Lung (tissue), 12 donors: ENCODE measurements around the gene TSPAN32. TPM values are rescaled to one million over a fixed set of nuclear protein-coding genes. Genes with fewer than 3 reads are reported as not detected.

Source experiments
- ATAC-seq: fragments of 200-7000 bp; cut with Tn5 transposase; one replicate; pipeline ENCODE4 v1.9.1; 2020; ENCODE audit warnings: moderate number of reproducible peaks; ENCODE audit not compliant: insufficient read depth, low FRiP score
- DNase-seq, 3 donors: peaks; one replicate each; pipeline ENCODE4 v3.0.0-alpha.2; 2013 to 2017
- H3K27ac ChIP-seq, 2 donors: one replicate each; pipeline ENCODE4 v1.5.1; 2013; ENCODE audit warnings: mild to moderate bottlenecking in 2 of 2, moderate library complexity in 2 of 2, control low read depth in 1 of 2, inconsistent platforms in 1 of 2, low read depth in 1 of 2, low read length in 1 of 2
- H3K27me3 ChIP-seq, 3 donors: one replicate each; pipeline ENCODE4 v1.5.1; 2013; ENCODE audit warnings: low read length in 2 of 3; ENCODE audit not compliant: control insufficient read depth in 3 of 3, insufficient read depth in 3 of 3
- H3K36me3 ChIP-seq, 4 donors: one replicate each; pipeline ENCODE4 v1.5.1; 2013; ENCODE audit warnings: low read length in 4 of 4, mild to moderate bottlenecking in 1 of 4, moderate library complexity in 1 of 4; ENCODE audit not compliant: control insufficient read depth in 4 of 4, insufficient read depth in 4 of 4
- H3K4me1 ChIP-seq, 5 donors: one replicate each; pipeline ENCODE4 v1.5.1; 2013; ENCODE audit warnings: low read length in 5 of 5, mild to moderate bottlenecking in 2 of 5, moderate library complexity in 1 of 5; ENCODE audit not compliant: control insufficient read depth in 5 of 5, insufficient read depth in 5 of 5
- H3K4me3 ChIP-seq: one replicate; pipeline ENCODE4 v1.5.1; 2013; ENCODE audit warnings: mild to moderate bottlenecking, control low read depth, moderate library complexity
- H3K9ac ChIP-seq, 2 donors: one replicate each; pipeline ENCODE4 v1.5.1; 2013; ENCODE audit warnings: low read length in 2 of 2, control low read depth in 1 of 2; ENCODE audit not compliant: insufficient read depth in 1 of 2
- H3K9me3 ChIP-seq, 4 donors: one replicate each; pipeline ENCODE4 v1.5.1; 2013; ENCODE audit warnings: low read length in 3 of 4, mild to moderate bottlenecking in 1 of 4, moderate library complexity in 1 of 4; ENCODE audit not compliant: control insufficient read depth in 4 of 4, insufficient read depth in 3 of 4
- CTCF ChIP-seq: IDR thresholded peaks from 2 replicates; pipeline ENCODE4 v1.5.1; 2012; ENCODE audit warnings: mild to moderate bottlenecking; ENCODE audit errors: control extremely low read depth, extremely low read depth
- WGBS, 2 donors: extraction: QIAGEN DNeasy Blood & Tissue Kit; methylation state at CpG; one replicate each; pipeline ENCODE4 v1.1.7; 2013; 5-methylcytosine and 5-hydroxymethylcytosine counted together
- polyA plus RNA-seq, 2 donors: library from polyadenylated mRNA; stranded (reverse); fragments of 200-250 nt; gene quantifications; one replicate each; pipeline ENCODE4 v1.2.1, GENCODE V29; 2013
- total RNA-seq, 2 donors: library from RNA; depleted of rRNA in 1 of 2; stranded (reverse); fragments of >200 nt in 1 of 2; gene quantifications; one replicate each; pipeline ENCODE4 v1.2.1, GENCODE V29; 2014 to 2021
- donor health status: control.
- donor health status: control.
- donor health status: Bipolar disorder and iron deficiency.
- donor health status: healthy.
- donor health status: DM: yes; HTN: yes; CAD: no.

Gene TSPAN32
- total and polyA plus RNA-seq, 4 donors, result 6.1 to 7.6 (median 7.1) TPM

- no peak for TF ChIP-seq CTCF
- no peak for DNase-seq
These were observed 8.4 kb downstream of the TSPAN32 start for GRCh38 chr11:2310073-2310785.

GRCh38 chr11:2310786-2311352 is 9.1 kb downstream of the TSPAN32 start:
- TF ChIP-seq CTCF, result no peak
- H3K9me3 ChIP-seq, result peaks cover 0 to 1% (median 0%) of the 10 kb centered on the region in 4 donors
- H3K4me3 ChIP-seq, result no peak overlapping the region
- DNase-seq (no peak), ATAC-seq (no peak)
- H3K36me3 ChIP-seq, result no peaks in the 10 kb centered on the region
- H3K27me3 ChIP-seq, result no peaks in the 10 kb centered on the region
- H3K27ac ChIP-seq, result no peak overlapping the region
- H3K9ac ChIP-seq, result no peak overlapping the region
- WGBS, 2 donors, result 81 to 96% methylated on average over 16 of the region's 16 CpGs
- peaks cover 11 to 49% (median 26%) of the 10 kb centered on the region in 5 donors for H3K4me1 ChIP-seq

More at GRCh38 chr11:2310073-2310785, 8.4 kb downstream of the TSPAN32 start:
- Histone ChIP-seq H3K9ac (no peak overlapping the region), H3K9me3 (no peaks in the 10 kb centered on the region), H3K36me3 (no peaks in the 10 kb centered on the region), H3K27me3 (no peaks in the 10 kb centered on the region), H3K4me1 (peaks cover 17 to 49% (median 28%) of the 10 kb centered on the region in 5 donors), H3K4me3 (no peak overlapping the region), H3K27ac (no peak overlapping the region)
- ATAC-seq, result no peak
- 88 to 89% methylated on average over 16 of the region's 16 CpGs for WGBS, 2 donors

GRCh38 chr11:2311353-2312133 is 9.7 kb downstream of the TSPAN32 start:
- WGBS, 2 donors, result 76 to 86% methylated on average over 21 of the region's 21 CpGs
- ATAC-seq, result no peak
- H3K36me3 ChIP-seq, result no peaks in the 10 kb centered on the region
- no peaks in the 10 kb centered on the region for H3K27me3 ChIP-seq
- TF ChIP-seq CTCF, result no peak
- DNase-seq, result no peak
- peak overlapping the region in 1 of 2 donors; percentile 54 for H3K27ac ChIP-seq
- H3K9me3 ChIP-seq, result peaks cover 0 to 2% (median 0%) of the 10 kb centered on the region in 4 donors
- H3K9ac ChIP-seq, result no peak overlapping the region
- H3K4me3 ChIP-seq, result no peak overlapping the region
- peaks cover 8 to 49% (median 24%) of the 10 kb centered on the region in 5 donors for H3K4me1 ChIP-seq
